Measurements from ENCODE around the gene CFAP141. TPM values are rescaled to one million over a fixed set of nuclear protein-coding genes. Genes with fewer than 3 reads are reported as not detected.

CFAP141 gene
- total RNA-seq, 4 donors from 2014 or later: not detected

- 63 to 80% methylated on average over 1 to 3 of the region's 3 CpGs for WGBS, 2 donors (ENCODE audit: low coverage in 1 of 2)
- ATAC-seq: no peak
- H3K4me1 ChIP-seq: peaks cover 0 to 79% (median 47%) of the 10 kb centered on the region in 3 donors
- H3K27ac ChIP-seq: peak overlapping the region in 1 of 4 donors; percentile 27
- no peak overlapping the region for H3K4me3 ChIP-seq
- no peaks in the 10 kb centered on the region for H3K9me3 ChIP-seq
- TF ChIP-seq POLR2AphosphoS5 (IDR thresholded peaks at IDR 0.05) (no peak), POLR2A (IDR thresholded peaks at IDR 0.05) (no peak), CTCF (IDR thresholded peaks at IDR 0.05) (no peak), EP300 (IDR thresholded peaks at IDR 0.05) (no peak)
- no peaks in the 10 kb centered on the region for H3K27me3 ChIP-seq
- H3K36me3 ChIP-seq: peaks cover 0 to 10% of the 10 kb centered on the region in 2 donors
These were observed 26.0 kb downstream of the CFAP141 start for GRCh38 chr1:154179946-154180687.

- 67 to 88% methylated on average over 6 to 8 of the region's 10 CpGs for WGBS, 2 donors (ENCODE audit: low coverage in 1 of 2)
- peak overlapping the region in 3 of 4 donors; percentile 15 to 24 (median 17) for H3K27ac ChIP-seq
- no peaks in the 10 kb centered on the region for H3K27me3 ChIP-seq
- H3K9me3 ChIP-seq: no peaks in the 10 kb centered on the region
- H3K36me3 ChIP-seq: peaks cover 0 to 18% of the 10 kb centered on the region in 2 donors
- no peak overlapping the region for H3K4me3 ChIP-seq
- TF ChIP-seq POLR2A (IDR thresholded peaks at IDR 0.05) (no peak), POLR2AphosphoS5 (IDR thresholded peaks at IDR 0.05) (no peak), EP300 (IDR thresholded peaks at IDR 0.05) (no peak), CTCF (IDR thresholded peaks at IDR 0.05) (no peak)
- no peak for ATAC-seq
- peaks cover 0 to 79% (median 47%) of the 10 kb centered on the region in 3 donors for H3K4me1 ChIP-seq
These were observed 27.0 kb downstream of the CFAP141 start for GRCh38 chr1:154178911-154179811.

- WGBS, 2 donors (ENCODE audit: low coverage in 1 of 2): 54% methylated on average over 2 of the region's 2 CpGs; no CpG with 5 or more reads in 1 of the 2 donors
- no peak overlapping the region for H3K4me3 ChIP-seq
- H3K27me3 ChIP-seq: no peaks in the 10 kb centered on the region
- no peak for ATAC-seq
- H3K27ac ChIP-seq: peak overlapping the region in 1 of 4 donors; percentile 24
- no peaks in the 10 kb centered on the region for H3K9me3 ChIP-seq
- H3K4me1 ChIP-seq: peaks cover 0 to 71% (median 47%) of the 10 kb centered on the region in 3 donors
- TF ChIP-seq POLR2A (IDR thresholded peaks at IDR 0.05) (no peak), CTCF (IDR thresholded peaks at IDR 0.05) (no peak), POLR2AphosphoS5 (IDR thresholded peaks at IDR 0.05) (no peak), EP300 (IDR thresholded peaks at IDR 0.05) (no peak)
- H3K36me3 ChIP-seq: peaks cover 0 to 29% of the 10 kb centered on the region in 2 donors
These were observed 28.1 kb downstream of the CFAP141 start for GRCh38 chr1:154178013-154178412.

- 29% methylated on average over 2 of the region's 2 CpGs for WGBS, 2 donors (ENCODE audit: low coverage in 1 of 2)
- H3K27ac ChIP-seq: peak overlapping the region in 3 of 4 donors; percentile 42 to 60 (median 56)
These were observed 29.8 kb downstream of the CFAP141 start for GRCh38 chr1:154176337-154176736.

More at GRCh38 chr1:154176337-154176736, 29.8 kb downstream of the CFAP141 start:
- Histone ChIP-seq H3K4me1 (peaks cover 0 to 60% (median 42%) of the 10 kb centered on the region in 3 donors), H3K4me3 (no peak overlapping the region), H3K9me3 (no peaks in the 10 kb centered on the region), H3K27me3 (no peaks in the 10 kb centered on the region), H3K36me3 (peaks cover 4 to 46% of the 10 kb centered on the region in 2 donors)
- TF ChIP-seq EP300 (IDR thresholded peaks at IDR 0.05) (no peak), CTCF (IDR thresholded peaks at IDR 0.05) (no peak), POLR2A (IDR thresholded peaks at IDR 0.05) (no peak), POLR2AphosphoS5 (IDR thresholded peaks at IDR 0.05) (no peak)
- peak; percentile 53 for ATAC-seq

Data from gastroesophageal sphincter (tissue), 4 donors.